ENCODE results near the gene TELO2.

DNA sequence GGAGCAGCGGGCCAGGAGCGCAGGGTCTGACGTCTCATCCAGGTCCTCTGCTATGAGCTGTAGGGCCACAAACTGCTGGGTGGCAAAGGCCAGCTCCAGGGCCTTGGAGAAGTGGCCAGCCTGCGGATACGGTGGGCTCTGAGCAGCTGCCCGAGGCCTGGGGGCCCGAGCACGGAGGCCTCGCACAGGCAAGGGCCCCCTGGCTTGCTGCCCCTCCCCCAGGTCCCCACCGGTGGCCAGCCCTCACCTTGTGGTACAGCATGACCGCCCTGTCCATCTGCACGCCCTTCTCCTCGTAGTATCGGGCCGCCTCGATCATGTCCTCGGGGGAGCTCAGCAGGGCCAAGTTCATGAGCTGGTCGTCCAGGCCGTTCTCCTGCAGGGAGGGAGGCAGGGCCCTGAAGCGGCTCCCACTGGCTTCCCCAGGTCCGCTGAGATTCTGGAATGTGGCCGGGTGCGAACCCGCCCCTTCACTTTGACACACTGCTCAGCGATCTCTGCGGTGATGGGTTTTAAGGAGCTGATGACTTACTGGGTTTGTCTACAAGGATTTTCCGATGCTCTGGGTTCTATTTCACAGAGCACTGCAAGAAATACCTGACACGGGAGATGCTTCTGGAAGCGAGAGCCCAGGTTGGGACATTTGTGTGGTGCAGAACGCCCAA, 30.6 kb downstream of the TELO2 start:
- TF ChIP-seq CTCF (IDR thresholded peaks at IDR 0.05) (no peak), POLR2A (IDR thresholded peaks at IDR 0.05) (no peak)

All from esophagus squamous epithelium (tissue), 4 donors.